A549 treated with CORT108297 at 1 μM for 4 hours (cell line): ENCODE results near the gene BIRC2. TPM values are rescaled to one million over a fixed set of nuclear protein-coding genes. Genes with fewer than 3 reads are reported as not detected.

Experiments
- total RNA-seq: library from RNA; stranded (reverse); fragments of 200-300 nt; extraction: Qiagen RNA extraction; gene quantifications from 5 replicates; pipeline ENCODE4 v1.2.3, GENCODE V29; 2022

Gene BIRC2
- 26.9 to 41.6 TPM (median 30.4 TPM) in 5 replicates for total RNA-seq

GRCh38 chr11:102346748-102347461, at the start of gene BIRC2:
Gene BIRC2, plus strand, starts transcription at chr11:102347214. Its CDS starts 2,641 bp downstream, at chr11:102349855.

GRCh38 chr11:102317099-102317767, 29.8 kb upstream of the BIRC2 start, which contains the start of gene BIRC3:
Gene BIRC3, plus strand, starts transcription at chr11:102317484. Its CDS starts 7,026 bp downstream, at chr11:102324510.

Other genes with a start within 250 kb of the BIRC2 start
- 45.1 to 59.7 TPM (median 56.6 TPM) in 5 replicates for gene YAP1, start 236.8 kb upstream of the BIRC2 start, total RNA-seq
- gene BIRC3, start 29.7 kb upstream of the BIRC2 start, total RNA-seq = 29.8 to 43.5 TPM (median 38.8 TPM) in 5 replicates
- 127 to 186 TPM (median 168 TPM) in 5 replicates for gene TMEM123, start 105.6 kb downstream of the BIRC2 start, total RNA-seq
- 21.2 to 33.1 TPM (median 24.6 TPM) in 5 replicates for gene MMP7, start 183.5 kb downstream of the BIRC2 start, total RNA-seq